CD4-positive, alpha-beta memory T cell (primary cell): ENCODE measurements around the gene ACTMAP. TPM values are rescaled to one million over a fixed set of nuclear protein-coding genes. Genes with fewer than 3 reads are reported as not detected.

Experiments used
- CTCF ChIA-PET: fragments of 350-600 bp; sonication (Branson Sonifier 250); formaldehyde crosslinking; loops from one replicate; lab custom pipeline; 2021; ENCODE audit warnings: inconsistent platforms; ENCODE audit not compliant: partially characterized antibody; lab: Charles Lee
- POLR2A ChIA-PET: fragments of 350-600 bp; sonication (Branson Sonifier 250); formaldehyde crosslinking; loops from one replicate; lab custom pipeline; 2021; ENCODE audit not compliant: partially characterized antibody; lab: Charles Lee
- DNase-seq, 5 donors: peaks; one replicate each; pipeline versions ENCODE4 v3.0.0 to v3.0.0-alpha.2; 2020 to 2022; ENCODE audit warnings: mixed read lengths in 1 of 5
- H3K27ac ChIP-seq: one replicate; pipeline ENCODE4 v1.7.0; 2013; ENCODE audit warnings: low read depth, low read length
- H3K27me3 ChIP-seq: 2 replicates; pipeline ENCODE4 v1.7.0; 2013; ENCODE audit warnings: mild to moderate bottlenecking, low read length, moderate library complexity; ENCODE audit not compliant: insufficient read depth
- H3K36me3 ChIP-seq: 2 replicates; pipeline ENCODE4 v1.7.0; 2013; ENCODE audit warnings: mild to moderate bottlenecking, low read length, moderate library complexity; ENCODE audit not compliant: insufficient read depth
- H3K4me1 ChIP-seq: 2 replicates; pipeline ENCODE4 v1.7.0; 2013; ENCODE audit warnings: mild to moderate bottlenecking, low read length, moderate library complexity; ENCODE audit not compliant: insufficient read depth
- H3K4me3 ChIP-seq, 2 donors: one replicate each; pipeline ENCODE4 v1.7.0; 2013; ENCODE audit warnings: low read length in 2 of 2, mild to moderate bottlenecking in 1 of 2
- H3K9me3 ChIP-seq, 2 donors: one replicate each; pipeline ENCODE4 v1.7.0; 2013; ENCODE audit warnings: low read length in 2 of 2, control low read depth in 1 of 2; ENCODE audit not compliant: control insufficient read depth in 1 of 2
- H3K27ac Mint-ChIP-seq, 7 donors: one replicate each; pipeline ENCODE4 v1.8.0; 2020 to 2021; ENCODE audit warnings: mixed read lengths in 7 of 7, mild to moderate bottlenecking in 6 of 7, inconsistent platforms in 3 of 7, moderate library complexity in 3 of 7
- H3K27me3 Mint-ChIP-seq, 2 donors: one replicate each; pipeline ENCODE4 v1.8.0; 2020 to 2021; ENCODE audit warnings: mixed read lengths in 2 of 2
- H3K36me3 Mint-ChIP-seq, 2 donors: one replicate each; pipeline ENCODE4 v1.8.0; 2020 to 2021; ENCODE audit warnings: mixed read lengths in 2 of 2, inconsistent platforms in 1 of 2, mild to moderate bottlenecking in 1 of 2
- H3K4me1 Mint-ChIP-seq, 4 donors: one replicate each; pipeline ENCODE4 v1.8.0; 2020 to 2021; ENCODE audit warnings: mixed read lengths in 4 of 4, mild to moderate bottlenecking in 1 of 4
- H3K4me3 Mint-ChIP-seq, 8 donors: one replicate each; pipeline ENCODE4 v1.8.0; 2020 to 2021; ENCODE audit warnings: mixed read lengths in 8 of 8, mild to moderate bottlenecking in 7 of 8, moderate library complexity in 6 of 8, inconsistent platforms in 3 of 8
- H3K9me3 Mint-ChIP-seq, 8 donors: one replicate each; pipeline ENCODE4 v1.8.0; 2020 to 2021; ENCODE audit warnings: mixed read lengths in 8 of 8, mild to moderate bottlenecking in 5 of 8, inconsistent platforms in 3 of 8, moderate library complexity in 1 of 8
- intact Hi-C: fragments of 100-400 bp; cut with micrococcal nuclease; formaldehyde crosslinking; loops from one replicate; pipeline ENCODE4 v1.15.1; 2023
- polyA plus RNA-seq, 2 donors: library from polyadenylated mRNA; unstranded; fragments of 300-500 nt; fragmentation: Illumina TruSeq; gene quantifications; one replicate each; pipeline ENCODE4 v1.2.3, GENCODE V29; 2021
- total RNA-seq, 2 experiments: library from RNA; stranded (reverse); gene quantifications; one replicate each; pipeline ENCODE4 v1.2.3, GENCODE V29; 2021

Gene ACTMAP
- total and polyA plus RNA-seq, 4 experiments from 2014 or later = 0.26 to 5.5 (median 4.0) TPM

GRCh38 chr19:40763526-40763925 lies 13.2 kb upstream of the ACTMAP start:
- CTCF ChIA-PET = no interaction called here
- intact Hi-C loops = no loop called here
- Histone ChIP-seq H3K27ac (no peak overlapping the region), H3K27me3 (no peaks in the 10 kb centered on the region), H3K4me1 (peaks cover 14% of the 10 kb centered on the region), H3K4me3 (no peak overlapping the region), H3K36me3 (peaks cover 72% of the 10 kb centered on the region), H3K9me3 (no peaks in the 10 kb centered on the region)
- H3K4me3 Mint-ChIP-seq = no peak overlapping the region
- H3K9me3 Mint-ChIP-seq = no peaks in the 10 kb centered on the region
- H3K4me1 Mint-ChIP-seq = peaks cover 15 to 42% (median 23%) of the 10 kb centered on the region in 4 donors
- peaks cover 58 to 70% of the 10 kb centered on the region in 2 donors for H3K36me3 Mint-ChIP-seq
- no peaks in the 10 kb centered on the region for H3K27me3 Mint-ChIP-seq
- H3K27ac Mint-ChIP-seq = peak overlapping the region in 4 of 7 donors; percentile 13 to 41 (median 30)
- POLR2A ChIA-PET = interaction anchor here (0.6 to 0.7 kb wide), 2 partner anchors 14 to 35 kb away, joined by 3 to 4 read pairs; partner anchors contain the start of gene EGLN2
- no peak for DNase-seq

- ChIA-PET POLR2A (interaction anchor here (0.6 to 0.7 kb wide), 2 partner anchors 15 to 36 kb away, joined by 3 to 4 read pairs; partner anchors contain the start of gene EGLN2), CTCF (no interaction called here)
- no peak overlapping the region for H3K4me3 ChIP-seq
- H3K9me3 ChIP-seq = no peaks in the 10 kb centered on the region
- Mint-ChIP-seq H3K27me3 (no peaks in the 10 kb centered on the region), H3K27ac (peak overlapping the region in 4 of 7 donors; percentile 29 to 80 (median 66)), H3K4me1 (peaks cover 17 to 47% (median 28%) of the 10 kb centered on the region in 4 donors), H3K9me3 (no peaks in the 10 kb centered on the region), H3K36me3 (peaks cover 61 to 74% of the 10 kb centered on the region in 2 donors), H3K4me3 (no peak overlapping the region)
- H3K4me1 ChIP-seq = peaks cover 14% of the 10 kb centered on the region
- peaks cover 77% of the 10 kb centered on the region for H3K36me3 ChIP-seq
- H3K27me3 ChIP-seq = no peaks in the 10 kb centered on the region
- intact Hi-C loops = no loop called here
- no peak for DNase-seq
- H3K27ac ChIP-seq = no peak overlapping the region
Measured at GRCh38 chr19:40762754-40763470, 12.6 kb upstream of the ACTMAP start.

GRCh38 chr19:40759352-40759751 lies 9.1 kb upstream of the ACTMAP start:
- no peak for DNase-seq
- POLR2A ChIA-PET = no interaction called here
- CTCF ChIA-PET = no interaction called here
- Mint-ChIP-seq H3K27me3 (no peaks in the 10 kb centered on the region), H3K9me3 (no peaks in the 10 kb centered on the region), H3K4me3 (no peak overlapping the region), H3K36me3 (peaks cover 65 to 76% of the 10 kb centered on the region in 2 donors), H3K4me1 (peaks cover 33 to 61% (median 41%) of the 10 kb centered on the region in 4 donors), H3K27ac (peak overlapping the region in 1 of 7 donors; percentile 64)
- H3K4me3 ChIP-seq = no peak overlapping the region
- no peak overlapping the region for H3K27ac ChIP-seq
- intact Hi-C loops = no loop called here
- peaks cover 78% of the 10 kb centered on the region for H3K36me3 ChIP-seq
- no peaks in the 10 kb centered on the region for H3K9me3 ChIP-seq
- H3K4me1 ChIP-seq = peaks cover 30% of the 10 kb centered on the region
- no peaks in the 10 kb centered on the region for H3K27me3 ChIP-seq

DNA sequence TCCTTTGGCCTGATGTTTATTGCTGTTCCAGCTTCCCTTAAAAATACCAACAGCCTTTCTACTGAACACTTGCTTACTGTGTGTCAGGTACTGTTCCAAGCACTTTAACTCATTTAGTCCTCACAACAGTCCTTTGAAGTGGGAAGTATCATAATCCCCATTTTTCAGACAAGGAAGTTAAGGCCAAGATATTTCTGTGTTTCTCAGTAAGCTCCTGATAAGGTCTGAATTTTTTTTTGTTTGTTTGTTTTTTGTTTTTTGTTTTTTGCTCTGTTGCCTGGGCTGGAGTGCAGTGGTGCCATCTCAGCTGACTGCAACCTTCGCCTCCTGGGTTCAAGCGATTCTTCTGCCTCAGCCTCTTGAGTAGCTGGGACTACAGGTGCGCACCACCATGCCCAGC lies 8.2 kb upstream of the ACTMAP start:
- Mint-ChIP-seq H3K27ac (peak overlapping the region in 3 of 7 donors; percentile 27 to 73 (median 68)), H3K27me3 (no peaks in the 10 kb centered on the region), H3K4me3 (no peak overlapping the region), H3K4me1 (peaks cover 30 to 60% (median 39%) of the 10 kb centered on the region in 4 donors), H3K36me3 (peaks cover 59 to 70% of the 10 kb centered on the region in 2 donors), H3K9me3 (no peaks in the 10 kb centered on the region)
- Histone ChIP-seq H3K9me3 (no peaks in the 10 kb centered on the region), H3K4me3 (no peak overlapping the region), H3K36me3 (peaks cover 69% of the 10 kb centered on the region), H3K27ac (no peak overlapping the region), H3K4me1 (peaks cover 36% of the 10 kb centered on the region), H3K27me3 (no peaks in the 10 kb centered on the region)
- intact Hi-C loops = no loop called here
- CTCF ChIA-PET = interaction anchor here (0.6 to 1.1 kb wide), 4 partner anchors 16 to 62 kb away, joined by 3 to 4 read pairs (median 3); partner anchors contain the start of gene EGLN2
- POLR2A ChIA-PET = interaction anchor here (1.1 to 9.9 kb wide), 3 partner anchors 19 to 47 kb away, joined by 5 to 142 read pairs (median 133); partner anchors contain the start of genes EGLN2 and RAB4B
- DNase-seq = no peak

GRCh38 chr19:40756502-40757110 lies 6.3 kb upstream of the ACTMAP start:
- ChIA-PET POLR2A (interaction anchor here (3.7 to 9.9 kb wide), 4 partner anchors 10 to 49 kb away, joined by 13 to 142 read pairs (median 76); partner anchors contain the start of genes EGLN2 and RAB4B), CTCF (interaction anchor here (0.7 to 3.2 kb wide), 5 partner anchors 17 to 93 kb away, joined by 3 to 14 read pairs (median 10); partner anchors contain the start of gene RAB4B)
- H3K27me3 Mint-ChIP-seq = no peaks in the 10 kb centered on the region
- peak overlapping the region; percentile 3 to 82 (median 36) for H3K4me3 Mint-ChIP-seq
- H3K9me3 Mint-ChIP-seq = no peaks in the 10 kb centered on the region
- DNase-seq = peak in 2 of 5 donors; percentile 15 to 57
- peaks cover 49% of the 10 kb centered on the region for H3K4me1 ChIP-seq
- H3K9me3 ChIP-seq = no peaks in the 10 kb centered on the region
- no peak overlapping the region for H3K4me3 ChIP-seq
- H3K36me3 Mint-ChIP-seq = peaks cover 40 to 60% of the 10 kb centered on the region in 2 donors
- peak overlapping the region; percentile 8 to 93 (median 78) for H3K27ac Mint-ChIP-seq
- peak overlapping the region; percentile 54 for H3K27ac ChIP-seq
- intact Hi-C loops = no loop called here
- H3K27me3 ChIP-seq = no peaks in the 10 kb centered on the region
- peaks cover 50% of the 10 kb centered on the region for H3K36me3 ChIP-seq
- peaks cover 31 to 71% (median 48%) of the 10 kb centered on the region in 4 donors for H3K4me1 Mint-ChIP-seq

DNA sequence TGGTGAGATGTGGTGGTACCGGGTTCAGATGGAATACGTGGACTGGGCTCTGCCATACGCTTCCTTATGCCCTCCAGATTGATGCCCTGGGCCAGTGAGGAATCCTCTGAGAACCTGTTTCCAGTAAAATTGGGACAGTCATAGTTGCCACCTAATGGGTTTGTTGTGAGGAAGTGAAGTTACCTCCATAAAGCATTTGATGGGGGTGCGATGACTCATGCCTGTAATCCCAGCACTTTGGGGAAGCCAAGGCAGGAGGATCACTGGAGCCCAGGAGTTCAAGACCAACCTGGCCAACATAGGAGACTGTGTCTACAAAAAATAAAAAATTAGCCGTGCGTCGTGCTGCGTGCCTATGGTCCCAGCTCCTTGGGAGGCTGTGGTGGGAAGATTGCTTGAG lies 5.5 kb upstream of the ACTMAP start:
- Mint-ChIP-seq H3K9me3 (no peaks in the 10 kb centered on the region), H3K4me1 (peaks cover 31 to 69% (median 51%) of the 10 kb centered on the region in 4 donors), H3K27me3 (no peaks in the 10 kb centered on the region), H3K27ac (peak overlapping the region; percentile 65 to 93 (median 83)), H3K4me3 (peak overlapping the region; percentile 30 to 94 (median 78)), H3K36me3 (peaks cover 36 to 63% of the 10 kb centered on the region in 2 donors)
- no peak overlapping the region for H3K4me3 ChIP-seq
- peaks cover 53% of the 10 kb centered on the region for H3K4me1 ChIP-seq
- H3K36me3 ChIP-seq = peaks cover 43% of the 10 kb centered on the region
- no peaks in the 10 kb centered on the region for H3K27me3 ChIP-seq
- intact Hi-C loops = no loop called here
- H3K27ac ChIP-seq = peak overlapping the region; percentile 54
- DNase-seq = no peak
- POLR2A ChIA-PET = interaction anchor here (3.7 to 9.9 kb wide), 4 partner anchors 11 to 50 kb away, joined by 13 to 142 read pairs (median 76); partner anchors contain the start of genes EGLN2 and RAB4B
- no peaks in the 10 kb centered on the region for H3K9me3 ChIP-seq
- CTCF ChIA-PET = interaction anchor here (0.7 to 3.2 kb wide), 6 partner anchors 12 to 93 kb away, joined by 3 to 14 read pairs (median 7); partner anchors contain the start of gene RAB4B
